Neural progenitor cell (in vitro differentiated cells): ENCODE measurements around the gene TRPV2.

Experiments used
- CTCF ChIP-seq: fragments of 200-600 bp; sonication (generic); IDR thresholded peaks from 2 replicates; pipeline ENCODE4 v1.5.1; 2017; ENCODE audit warnings: antibody characterized with exemption, mild to moderate bottlenecking
- EZH2phosphoT487 ChIP-seq: fragments of 200-600 bp; sonication (generic); IDR thresholded peaks from 2 replicates; pipeline ENCODE4 v1.6.1; 2017; ENCODE audit warnings: antibody characterized with exemption

- TF ChIP-seq CTCF (no peak), EZH2phosphoT487 (no peak)
Measured at GRCh38 chr17:16419074-16419928, 3.9 kb downstream of the TRPV2 start.
